PC-9 (cell line): ENCODE results near the gene SLN. TPM values are rescaled to one million over a fixed set of nuclear protein-coding genes. Genes with fewer than 3 reads are reported as not detected.

Source experiments
- BruUV-seq: library from RNA; stranded (reverse); fragments of 400-500 nt; replicated peaks from 2 replicates; lab custom pipeline; 2021; lab: Mats Ljungman, UMichigan
- CTCF ChIA-PET: fragments of 300-600 bp; sonication (Branson Sonifier 250); formaldehyde crosslinking; loops from one replicate; lab custom pipeline; 2022; ENCODE audit warnings: antibody characterized with exemption; lab: Charles Lee
- POLR2A ChIA-PET: fragments of 300-600 bp; sonication (Branson Sonifier 250); formaldehyde crosslinking; loops from one replicate; lab custom pipeline; 2022; ENCODE audit warnings: antibody characterized with exemption; ENCODE audit not compliant: unreplicated experiment; lab: Charles Lee
- DNase-seq, 2 experiments: peaks; one replicate each; pipeline versions ENCODE4 v3.0.0 to v3.0.0-alpha.2; 2015 to 2022; ENCODE audit warnings: mixed read lengths in 1 of 2
- H2AFZ ChIP-seq: fragments of 200-600 bp; sonication (generic); 2 replicates; pipeline ENCODE4 v1.8.1; 2017; ENCODE audit warnings: antibody characterized with exemption
- H3F3A ChIP-seq: fragments of 200-600 bp; sonication (generic); 2 replicates; pipeline ENCODE4 v1.8.1; 2017; ENCODE audit warnings: antibody characterized with exemption, mild to moderate bottlenecking, low read depth; ENCODE audit not compliant: insufficient read depth
- H3K27ac ChIP-seq: fragments of 200-600 bp; sonication (generic); 2 replicates; pipeline ENCODE4 v1.6.1; 2016; ENCODE audit warnings: mixed run types
- H3K27me3 ChIP-seq: fragments of 200-600 bp; sonication (generic); 2 replicates; pipeline ENCODE4 v1.6.1; 2016; ENCODE audit warnings: low read depth, mixed run types; ENCODE audit not compliant: insufficient read depth
- H3K36me3 ChIP-seq: fragments of 200-600 bp; sonication (generic); 2 replicates; pipeline ENCODE4 v1.6.1; 2016; ENCODE audit warnings: low read depth, mixed run types
- H3K4me1 ChIP-seq: fragments of 200-600 bp; sonication (generic); replicated peaks from 2 replicates; pipeline ENCODE4 v1.6.1; 2016; ENCODE audit warnings: mixed run types; ENCODE audit not compliant: insufficient read depth
- H3K4me2 ChIP-seq: fragments of 200-600 bp; sonication (generic); 2 replicates; pipeline ENCODE4 v1.6.1; 2017; ENCODE audit warnings: mixed run types
- H3K4me3 ChIP-seq: fragments of 200-600 bp; sonication (generic); 2 replicates; pipeline ENCODE4 v1.6.1; 2016; ENCODE audit warnings: mixed run types
- H3K79me2 ChIP-seq: fragments of 200-600 bp; sonication (generic); 2 replicates; pipeline ENCODE4 v1.6.1; 2017; ENCODE audit warnings: low read depth, mixed run types
- H3K9me2 ChIP-seq: fragments of 200-600 bp; sonication (generic); 2 replicates; pipeline ENCODE4 v1.8.1; 2017; ENCODE audit warnings: mild to moderate bottlenecking; ENCODE audit not compliant: insufficient read depth
- H3K9me3 ChIP-seq: fragments of 200-600 bp; sonication (generic); 2 replicates; pipeline ENCODE4 v1.8.1; 2016; ENCODE audit warnings: low read depth; ENCODE audit not compliant: insufficient read depth
- H4K20me1 ChIP-seq: fragments of 200-600 bp; sonication (generic); 2 replicates; pipeline ENCODE4 v1.8.1; 2017; ENCODE audit not compliant: insufficient read depth
- CTCF ChIP-seq: fragments of 200-600 bp; sonication (generic); conservative IDR thresholded peaks from 2 replicates; pipeline ENCODE4 v1.6.1; 2017; ENCODE audit warnings: mixed run types, antibody characterized with exemption, mild to moderate bottlenecking, moderate library complexity
- EZH2 ChIP-seq: fragments of 200-600 bp; sonication (generic); IDR thresholded peaks from 2 replicates; pipeline ENCODE4 v1.8.0; 2017; ENCODE audit warnings: antibody characterized with exemption, low read depth
- intact Hi-C: fragments of 100-400 bp; cut with micrococcal nuclease; formaldehyde crosslinking; loops from one replicate; pipeline ENCODE4 v1.10.0; 2022; ENCODE audit not compliant: unreplicated experiment
- total RNA-seq: library from RNA; stranded (reverse); gene quantifications from 2 replicates; pipeline ENCODE4 v1.2.3, GENCODE V29; 2021

Gene SLN
- total RNA-seq, 1 experiment from 2014 or later, result not detected

DNA sequence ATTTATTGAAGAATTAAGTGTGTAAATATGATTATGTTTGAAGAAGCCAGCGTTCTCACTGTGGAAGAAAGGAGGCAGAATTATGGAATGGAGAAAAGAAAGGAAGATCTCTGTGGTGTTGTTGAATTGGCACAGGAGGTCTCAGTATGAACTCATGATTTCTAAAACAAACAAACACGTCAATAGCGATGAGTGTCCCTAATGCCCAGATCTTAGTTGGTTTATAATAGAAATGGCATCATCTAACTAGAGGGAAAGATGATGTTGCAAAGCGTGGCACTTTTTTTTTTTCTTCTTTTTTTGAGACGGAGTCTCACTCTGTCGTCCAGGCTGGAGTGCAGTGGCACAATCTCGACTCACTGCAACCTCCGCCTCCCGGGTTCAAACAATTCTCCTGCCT, 39.2 kb upstream of the SLN start:
- Histone ChIP-seq H3F3A (no peaks in the 10 kb centered on the region), H3K4me3 (no peak overlapping the region), H4K20me1 (no peaks in the 10 kb centered on the region), H3K4me1 (no peaks in the 10 kb centered on the region), H3K79me2 (no peaks in the 10 kb centered on the region), H3K4me2 (no peak overlapping the region), H3K27me3 (no peaks in the 10 kb centered on the region), H3K36me3 (no peaks in the 10 kb centered on the region), H3K9me2 (0 out of 2 replicates have a peak, but pooled peaks cover 3% of the 10 kb centered on the region), H2AFZ (peak overlapping the region; percentile 14; the same call in 1 of the 2 replicates), H3K9me3 (no peaks in the 10 kb centered on the region), H3K27ac (no peak overlapping the region)
- BruUV-seq, result no TSS peak
- intact Hi-C loops, result no loop called here
- POLR2A ChIA-PET, result no interaction called here
- TF ChIP-seq CTCF (no peak), EZH2 (no peak)
- CTCF ChIA-PET, result no interaction called here
- DNase-seq, result no peak

DNA sequence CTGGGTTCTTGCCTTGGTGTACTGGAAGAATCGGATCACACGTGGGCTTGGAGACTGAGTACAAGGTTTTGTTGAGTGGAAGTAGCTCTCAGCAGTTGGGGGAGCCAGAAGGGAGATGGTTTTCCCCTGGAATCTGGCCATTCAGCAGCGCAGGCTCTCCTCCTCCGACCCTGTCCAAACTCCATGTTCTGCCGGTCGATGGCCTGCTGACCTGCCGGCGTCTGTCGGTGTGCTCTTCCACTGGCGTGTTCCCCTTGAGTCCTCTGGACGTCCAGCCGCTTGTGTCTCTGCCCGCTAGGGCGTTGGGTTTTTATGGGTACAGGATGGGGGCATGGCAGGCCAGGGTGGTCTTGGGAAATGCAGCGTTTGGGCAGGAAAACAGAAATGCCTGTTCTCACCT, 38.5 kb upstream of the SLN start:
- H4K20me1 ChIP-seq, result no peaks in the 10 kb centered on the region
- H3K9me2 ChIP-seq, result 0 out of 2 replicates have a peak, but pooled peaks cover 3% of the 10 kb centered on the region
- no peaks in the 10 kb centered on the region for H3K9me3 ChIP-seq
- intact Hi-C loops, result no loop called here
- CTCF ChIA-PET, result no interaction called here
- no TSS peak for BruUV-seq
- no peaks in the 10 kb centered on the region for H3K27me3 ChIP-seq
- TF ChIP-seq CTCF (no peak), EZH2 (no peak)
- no peaks in the 10 kb centered on the region for H3F3A ChIP-seq
- H3K4me3 ChIP-seq, result no peak overlapping the region
- H3K4me2 ChIP-seq, result no peak overlapping the region
- DNase-seq, result no peak
- H3K79me2 ChIP-seq, result no peaks in the 10 kb centered on the region
- no peak overlapping the region for H3K27ac ChIP-seq
- H2AFZ ChIP-seq, result no peak overlapping the region
- H3K4me1 ChIP-seq, result no peaks in the 10 kb centered on the region
- no peaks in the 10 kb centered on the region for H3K36me3 ChIP-seq
- POLR2A ChIA-PET, result interaction anchor here (0.5 kb wide), 1 partner anchor 37 kb away, joined by 3 read pairs; no protein-coding TSS in a partner anchor

- CTCF ChIA-PET, result no interaction called here
- Histone ChIP-seq H3K36me3 (no peaks in the 10 kb centered on the region), H3K4me2 (no peak overlapping the region), H3K9me3 (no peaks in the 10 kb centered on the region), H4K20me1 (no peaks in the 10 kb centered on the region), H3K4me1 (no peaks in the 10 kb centered on the region), H3K27ac (no peak overlapping the region), H3K27me3 (no peaks in the 10 kb centered on the region), H3K9me2 (0 out of 2 replicates have a peak, but pooled peaks cover 3% of the 10 kb centered on the region), H3K4me3 (no peak overlapping the region), H3K79me2 (no peaks in the 10 kb centered on the region), H3F3A (no peaks in the 10 kb centered on the region), H2AFZ (no peak overlapping the region)
- no peak for DNase-seq
- POLR2A ChIA-PET, result interaction anchor here (0.5 kb wide), 1 partner anchor 183 kb away, joined by 4 read pairs; no protein-coding TSS in a partner anchor
- intact Hi-C loops, result loop anchor here (2.0 kb wide), 1 partner anchor 21 kb away; no protein-coding TSS in a partner anchor
- TF ChIP-seq CTCF, result no peak
- no peak for TF ChIP-seq EZH2
- no TSS peak for BruUV-seq
These were observed 35.8 kb upstream of the SLN start for GRCh38 chr11:107747622-107748021.
